Naive thymus-derived CD4-positive, alpha-beta T cell (primary cell): ENCODE results near the gene NT5M. TPM values are rescaled to one million over a fixed set of nuclear protein-coding genes. Genes with fewer than 3 reads are reported as not detected.
A peak's percentile ranks its signal among the peaks of the same experiment; 100 is the strongest.

Experiments
- ATAC-seq: fragments of 150-1000 bp; cut with Tn5 transposase; 2 replicates; pipeline ENCODE4 v1.10.0; 2021; ENCODE audit warnings: mild to moderate bottlenecking, moderate library complexity
- CTCF ChIA-PET: fragments of 350-600 bp; sonication (Branson Sonifier 250); formaldehyde crosslinking; loops from one replicate; lab custom pipeline; 2021; ENCODE audit warnings: antibody characterized with exemption; lab: Charles Lee
- POLR2A ChIA-PET: fragments of 350-600 bp; sonication (Branson Sonifier 250); formaldehyde crosslinking; loops from one replicate; lab custom pipeline; 2021; ENCODE audit warnings: antibody characterized with exemption, inconsistent platforms; lab: Charles Lee
- DNase-seq, 9 donors: peaks; one replicate each; pipeline versions ENCODE4 v3.0.0 to v3.0.0-alpha.2; 2020 to 2022; ENCODE audit warnings: mixed read lengths in 1 of 9
- H3K27ac ChIP-seq: one replicate; pipeline ENCODE4 v1.7.0; 2013; ENCODE audit warnings: mild to moderate bottlenecking, low read depth, low read length, moderate library complexity
- H3K27me3 ChIP-seq, 2 donors: one replicate each; pipeline ENCODE4 v1.7.0; 2013; ENCODE audit warnings: low read length in 2 of 2, mild to moderate bottlenecking in 2 of 2, moderate library complexity in 2 of 2; ENCODE audit not compliant: control insufficient read depth in 2 of 2, insufficient read depth in 2 of 2
- H3K36me3 ChIP-seq, 3 experiments: 1 replicate in 2 of 3; 2 replicates in 1 of 3; pipeline ENCODE4 v1.7.0; 2013; ENCODE audit warnings: low read length in 3 of 3, mild to moderate bottlenecking in 3 of 3, moderate library complexity in 1 of 3; ENCODE audit not compliant: insufficient read depth in 3 of 3, control insufficient read depth in 2 of 3
- H3K4me1 ChIP-seq, 2 donors: one replicate each; pipeline ENCODE4 v1.7.0; 2013; ENCODE audit warnings: low read length in 2 of 2, mild to moderate bottlenecking in 2 of 2, moderate library complexity in 1 of 2; ENCODE audit not compliant: control insufficient read depth in 2 of 2, insufficient read depth in 2 of 2
- H3K4me3 ChIP-seq: 2 replicates; pipeline ENCODE4 v1.7.0; 2013; ENCODE audit warnings: mild to moderate bottlenecking, low read length
- H3K9me3 ChIP-seq, 3 experiments: 1 replicate in 2 of 3; 2 replicates in 1 of 3; pipeline ENCODE4 v1.7.0; 2013; ENCODE audit warnings: low read length in 3 of 3; ENCODE audit not compliant: control insufficient read depth in 2 of 3
- H3K27ac Mint-ChIP-seq, 9 donors: one replicate each; pipeline ENCODE4 v1.8.0; 2020 to 2022; ENCODE audit warnings: mixed read lengths in 9 of 9, mild to moderate bottlenecking in 8 of 9, moderate library complexity in 5 of 9, inconsistent platforms in 2 of 9
- H3K27me3 Mint-ChIP-seq, 5 donors: one replicate each; pipeline ENCODE4 v1.8.0; 2021 to 2022; ENCODE audit warnings: mixed read lengths in 5 of 5, mild to moderate bottlenecking in 1 of 5
- H3K36me3 Mint-ChIP-seq, 5 donors: one replicate each; pipeline ENCODE4 v1.8.0; 2020 to 2022; ENCODE audit warnings: mixed read lengths in 5 of 5, mild to moderate bottlenecking in 3 of 5, inconsistent platforms in 1 of 5
- H3K4me1 Mint-ChIP-seq, 7 donors: one replicate each; pipeline ENCODE4 v1.8.0; 2020 to 2022; ENCODE audit warnings: mixed read lengths in 7 of 7, mild to moderate bottlenecking in 3 of 7, inconsistent platforms in 1 of 7
- H3K4me3 Mint-ChIP-seq, 10 donors: one replicate each; pipeline ENCODE4 v1.8.0; 2020 to 2022; ENCODE audit warnings: mild to moderate bottlenecking in 10 of 10, mixed read lengths in 10 of 10, moderate library complexity in 6 of 10, inconsistent platforms in 2 of 10
- H3K9me3 Mint-ChIP-seq, 11 donors: one replicate each; pipeline ENCODE4 v1.8.0; 2020 to 2022; ENCODE audit warnings: mixed read lengths in 11 of 11, mild to moderate bottlenecking in 4 of 11, inconsistent platforms in 1 of 11, moderate library complexity in 1 of 11
- intact Hi-C, 2 donors: fragments of 100-400 bp; cut with micrococcal nuclease; formaldehyde crosslinking; loops; one replicate each; pipeline ENCODE4 v1.15.1; 2023
- polyA plus RNA-seq, 2 donors: library from polyadenylated mRNA; unstranded; fragments of 300-500 nt; fragmentation: Illumina TruSeq; gene quantifications; one replicate each; pipeline ENCODE4 v1.2.3, GENCODE V29; 2021
- total RNA-seq, 6 experiments: library from RNA in 5 of 6; stranded (reverse) in 5 of 6; gene quantifications; 1 replicate in 5 of 6; 2 replicates in 1 of 6; pipeline ENCODE4 v1.2.3 and lab custom pipeline; 2021 to 2026

Gene NT5M
- total and polyA plus RNA-seq, 7 experiments from 2014 or later = 0.85 to 6.3 (median 3.5) TPM

DNA sequence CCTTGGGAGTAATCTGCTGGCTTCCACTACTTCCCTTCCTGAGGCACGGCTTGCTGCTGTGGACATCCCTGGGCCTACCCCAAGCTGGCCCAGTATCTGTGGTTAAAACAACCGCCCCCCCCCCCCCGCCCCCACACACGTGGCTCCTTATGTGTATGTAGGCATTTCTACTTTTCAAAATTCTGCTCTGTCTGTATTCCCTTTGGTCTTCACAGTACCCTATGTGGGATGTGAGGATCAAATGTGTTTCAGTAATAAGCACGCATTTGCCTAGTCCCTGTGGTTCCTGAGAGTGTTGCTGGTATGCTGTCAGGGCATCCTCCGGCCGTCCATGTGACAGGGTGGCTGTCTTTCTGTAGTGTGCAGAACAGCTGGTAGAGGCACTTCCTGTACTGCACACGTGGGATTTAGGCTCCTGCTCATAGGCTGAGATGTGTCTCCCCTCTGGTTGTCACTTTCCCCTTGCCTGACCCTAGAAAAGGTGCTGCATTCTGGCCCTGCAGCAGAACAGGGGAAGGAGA lies 2.2 kb downstream of the NT5M start:
- ChIA-PET CTCF (interaction anchor here (1.5 kb wide), 1 partner anchor 10 kb away, joined by 5 read pairs; no protein-coding TSS in a partner anchor), POLR2A (interaction anchor here (0.8 to 1.6 kb wide), 4 partner anchors 24 to 126 kb away, joined by 3 to 5 read pairs (median 4); partner anchors contain the start of genes COPS3 and FLCN)
- H3K27ac ChIP-seq = no peak overlapping the region
- peak overlapping the region; percentile 78 to 93 (median 85) for H3K4me3 Mint-ChIP-seq
- DNase-seq (peak in 8 of 9 donors; percentile 47 to 59 (median 54)), ATAC-seq (peak; percentile 80)
- no peaks in the 10 kb centered on the region for H3K36me3 ChIP-seq
- peak overlapping the region; percentile 11 to 93 (median 85) for H3K27ac Mint-ChIP-seq
- H3K4me1 ChIP-seq = peaks cover 12 to 33% of the 10 kb centered on the region in 2 donors
- peaks cover 16 to 44% (median 33%) of the 10 kb centered on the region in 7 donors for H3K4me1 Mint-ChIP-seq
- no peaks in the 10 kb centered on the region for H3K9me3 Mint-ChIP-seq
- H3K36me3 Mint-ChIP-seq = peaks cover 0 to 7% (median 0%) of the 10 kb centered on the region in 5 donors
- peak overlapping the region; percentile 6 for H3K4me3 ChIP-seq
- intact Hi-C loops = loop anchor here (1.0 to 10.0 kb wide), 6 partner anchors 24 to 721 kb away; partner anchors contain the start of genes MPRIP (in 2 of the 2), COPS3 (in 1 of the 2), DRC3 (in 1 of the 2) and FLCN (in 1 of the 2)
- H3K27me3 ChIP-seq = no peaks in the 10 kb centered on the region
- H3K9me3 ChIP-seq = no peaks in the 10 kb centered on the region
- no peaks in the 10 kb centered on the region for H3K27me3 Mint-ChIP-seq

DNA sequence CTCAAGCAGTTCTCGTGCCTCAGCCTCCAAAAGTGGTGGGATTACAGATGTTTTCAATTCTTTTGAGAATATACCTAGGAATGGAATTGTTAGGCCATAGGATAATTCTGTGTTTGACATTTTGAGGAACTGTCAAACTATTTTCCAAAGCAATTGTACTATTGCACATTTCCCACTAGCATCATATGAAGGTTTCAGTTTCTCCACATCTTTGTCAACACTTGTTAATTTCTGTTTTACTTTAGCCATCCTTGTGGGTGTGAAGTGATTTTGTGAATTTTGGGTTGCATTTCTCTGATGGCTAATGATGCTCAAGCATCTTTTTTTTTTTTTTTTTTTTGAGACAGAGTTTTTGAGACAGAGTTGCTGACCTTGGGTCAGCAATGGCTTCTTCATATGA lies 6.2 kb downstream of the NT5M start:
- peaks cover 0 to 10% (median 0%) of the 10 kb centered on the region in 5 donors for H3K36me3 Mint-ChIP-seq
- H3K27me3 Mint-ChIP-seq = no peaks in the 10 kb centered on the region
- Histone ChIP-seq H3K27me3 (no peaks in the 10 kb centered on the region), H3K9me3 (no peaks in the 10 kb centered on the region), H3K36me3 (no peaks in the 10 kb centered on the region), H3K4me1 (peaks cover 8 to 17% of the 10 kb centered on the region in 2 donors), H3K4me3 (no peak overlapping the region), H3K27ac (no peak overlapping the region)
- ChIA-PET POLR2A (interaction anchor here (0.8 kb wide), 1 partner anchor 9 kb away, joined by 3 read pairs; no protein-coding TSS in a partner anchor), CTCF (no interaction called here)
- ATAC-seq = no peak
- peaks cover 12 to 25% (median 23%) of the 10 kb centered on the region in 7 donors for H3K4me1 Mint-ChIP-seq
- H3K27ac Mint-ChIP-seq = peak overlapping the region in 1 of 9 donors; percentile 15
- H3K9me3 Mint-ChIP-seq = no peaks in the 10 kb centered on the region
- DNase-seq = no peak
- intact Hi-C loops = loop anchor here in 1 of 2 donors (10.0 kb wide), 2 partner anchors 665 to 725 kb away; partner anchors contain the start of genes DRC3 and TOM1L2
- no peak overlapping the region for H3K4me3 Mint-ChIP-seq

DNA sequence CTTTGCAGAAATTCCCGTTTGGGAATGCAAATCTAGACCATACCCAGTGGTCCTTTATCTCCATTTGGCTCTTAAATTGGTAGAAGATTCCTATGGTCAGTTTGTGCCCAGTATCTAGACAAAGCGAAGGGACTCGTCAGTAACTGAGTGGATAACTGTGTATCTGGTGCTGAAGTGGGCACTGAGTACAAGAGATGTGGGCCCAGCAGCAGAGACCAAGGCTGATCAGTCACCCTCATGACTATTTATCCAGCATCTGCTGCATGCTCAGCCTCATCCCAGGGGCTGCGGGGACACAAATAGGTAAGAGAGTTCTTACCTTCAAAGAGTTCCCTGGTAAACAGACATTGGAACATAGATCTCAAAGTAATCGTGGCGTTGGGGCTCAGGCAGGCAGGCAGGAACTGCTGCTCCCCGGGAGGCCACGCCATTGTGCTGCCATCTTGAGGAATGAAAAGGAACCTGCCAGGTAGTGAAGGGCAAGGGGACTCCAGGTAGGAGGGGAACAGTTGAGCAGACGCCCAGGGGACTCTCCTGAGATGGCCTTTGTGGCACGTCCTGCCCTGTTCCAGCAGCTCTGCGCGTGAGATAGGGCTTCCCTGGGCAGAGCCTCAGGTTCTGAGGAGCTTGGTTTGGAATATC lies 10.3 kb downstream of the NT5M start:
- no peaks in the 10 kb centered on the region for H3K9me3 ChIP-seq
- ATAC-seq (peak; percentile 96), DNase-seq (peak; percentile 49 to 80 (median 76))
- intact Hi-C loops = loop anchor here (1.0 to 5.0 kb wide), 7 partner anchors 10 to 312 kb away; partner anchors contain the start of genes COPS3 (in 1 of the 2) and NT5M (in 1 of the 2)
- H3K27me3 ChIP-seq = no peaks in the 10 kb centered on the region
- no peak overlapping the region for H3K27ac ChIP-seq
- peaks cover 0 to 7% (median 5%) of the 10 kb centered on the region in 7 donors for H3K4me1 Mint-ChIP-seq
- peaks cover 0 to 7% (median 0%) of the 10 kb centered on the region in 5 donors for H3K36me3 Mint-ChIP-seq
- H3K27me3 Mint-ChIP-seq = no peaks in the 10 kb centered on the region
- H3K36me3 ChIP-seq = no peaks in the 10 kb centered on the region
- CTCF ChIA-PET = interaction anchor here (0.6 to 4.2 kb wide), 14 partner anchors 13 to 322 kb away, joined by 3 to 22 read pairs (median 4); no protein-coding TSS in a partner anchor
- H3K4me1 ChIP-seq = no peaks in the 10 kb centered on the region
- POLR2A ChIA-PET = interaction anchor here (1.2 kb wide), 1 partner anchor 33 kb away, joined by 5 read pairs; no protein-coding TSS in a partner anchor
- H3K4me3 ChIP-seq = no peak overlapping the region
- H3K9me3 Mint-ChIP-seq = no peaks in the 10 kb centered on the region
- peak overlapping the region in 2 of 9 donors; percentile 28 to 43 for H3K27ac Mint-ChIP-seq
- no peak overlapping the region for H3K4me3 Mint-ChIP-seq

DNA sequence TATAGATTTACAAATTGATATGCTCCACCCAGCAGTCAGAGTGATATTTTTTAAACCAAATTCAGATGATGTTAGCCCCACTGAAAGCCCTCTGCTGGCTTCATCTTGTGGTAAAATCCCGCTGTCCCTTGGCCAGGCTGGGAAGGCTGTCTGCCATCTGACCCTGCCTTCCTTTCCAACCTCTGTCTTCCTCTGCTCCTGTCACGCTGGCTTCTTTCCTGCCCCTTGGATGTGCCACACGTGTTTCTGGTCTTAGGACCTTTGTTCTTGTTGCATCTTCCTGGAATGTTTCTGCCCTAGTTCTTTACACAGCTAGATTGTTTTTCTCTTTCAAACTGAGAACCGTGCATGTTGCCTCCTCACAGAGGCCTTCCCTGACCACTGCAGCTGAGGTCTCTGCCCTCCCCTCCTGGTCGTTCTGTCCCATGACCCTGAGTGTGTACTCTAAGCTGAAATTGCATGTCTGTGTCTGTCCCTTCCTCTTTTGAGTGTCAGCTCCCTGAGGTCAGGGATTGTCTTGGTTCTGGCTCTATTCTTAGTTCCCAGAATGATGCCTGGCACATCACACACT lies 11.4 kb downstream of the NT5M start:
- Mint-ChIP-seq H3K4me3 (no peak overlapping the region), H3K9me3 (no peaks in the 10 kb centered on the region), H3K36me3 (peaks cover 0 to 5% (median 0%) of the 10 kb centered on the region in 5 donors), H3K27ac (no peak overlapping the region), H3K27me3 (no peaks in the 10 kb centered on the region), H3K4me1 (peaks cover 0 to 7% (median 5%) of the 10 kb centered on the region in 7 donors)
- Histone ChIP-seq H3K27me3 (no peaks in the 10 kb centered on the region), H3K4me3 (no peak overlapping the region), H3K36me3 (no peaks in the 10 kb centered on the region), H3K9me3 (no peaks in the 10 kb centered on the region), H3K27ac (no peak overlapping the region), H3K4me1 (no peaks in the 10 kb centered on the region)
- intact Hi-C loops = loop anchor here in 1 of 2 donors (5.0 kb wide), 1 partner anchor 42 kb away; no protein-coding TSS in a partner anchor
- POLR2A ChIA-PET = interaction anchor here (1.0 kb wide), 1 partner anchor 192 kb away, joined by 4 read pairs; no protein-coding TSS in a partner anchor
- DNase-seq (no peak), ATAC-seq (no peak)
- CTCF ChIA-PET = interaction anchor here (1.3 to 4.2 kb wide), 2 partner anchors 9 to 172 kb away, joined by 5 to 22 read pairs; no protein-coding TSS in a partner anchor

DNA sequence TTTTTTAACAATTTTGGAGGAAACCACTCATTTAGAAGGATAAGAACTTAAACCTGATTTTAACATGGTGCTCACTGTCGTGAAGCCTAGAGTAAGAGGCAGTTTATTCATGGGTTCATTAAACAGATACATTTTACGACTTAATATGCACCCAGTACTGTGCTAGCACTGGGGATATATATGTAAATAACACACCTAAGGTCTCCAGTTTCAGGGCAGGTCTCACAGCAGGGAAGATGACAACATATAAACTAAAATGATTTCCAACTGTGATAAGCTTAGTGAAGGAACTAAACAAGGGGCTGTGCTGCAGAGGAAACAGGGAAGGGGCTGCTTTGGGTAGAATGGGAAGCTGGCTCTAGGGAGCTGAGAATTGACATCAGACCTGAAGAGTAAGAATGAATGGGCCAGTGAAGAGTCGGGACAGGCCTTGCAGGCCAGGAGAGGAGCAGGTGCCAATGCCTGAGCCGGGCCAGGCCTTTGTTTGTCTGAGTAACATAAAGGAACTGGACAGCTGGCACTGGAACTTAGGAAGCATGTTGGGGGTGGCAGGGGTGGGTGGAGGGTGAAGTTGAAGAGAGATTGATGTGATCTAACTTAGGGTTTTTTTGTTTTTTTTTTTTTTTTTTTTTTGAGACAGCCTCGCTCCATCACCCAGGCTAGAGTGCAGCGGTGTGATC lies 12.1 kb downstream of the NT5M start:
- Mint-ChIP-seq H3K9me3 (no peaks in the 10 kb centered on the region), H3K4me1 (peaks cover 0 to 7% (median 5%) of the 10 kb centered on the region in 7 donors), H3K27ac (no peak overlapping the region), H3K36me3 (peaks cover 0 to 4% (median 0%) of the 10 kb centered on the region in 5 donors), H3K4me3 (no peak overlapping the region), H3K27me3 (no peaks in the 10 kb centered on the region)
- ChIA-PET CTCF (interaction anchor here (0.6 to 4.2 kb wide), 3 partner anchors 10 to 309 kb away, joined by 4 to 22 read pairs (median 5); no protein-coding TSS in a partner anchor), POLR2A (interaction anchor here (1.0 kb wide), 1 partner anchor 193 kb away, joined by 4 read pairs; no protein-coding TSS in a partner anchor)
- Histone ChIP-seq H3K4me3 (no peak overlapping the region), H3K9me3 (no peaks in the 10 kb centered on the region), H3K27ac (no peak overlapping the region), H3K27me3 (no peaks in the 10 kb centered on the region), H3K36me3 (no peaks in the 10 kb centered on the region), H3K4me1 (no peaks in the 10 kb centered on the region)
- DNase-seq (no peak), ATAC-seq (no peak)
- intact Hi-C loops = no loop called here
